Measurements from ENCODE around the gene XRCC5.

DNA sequence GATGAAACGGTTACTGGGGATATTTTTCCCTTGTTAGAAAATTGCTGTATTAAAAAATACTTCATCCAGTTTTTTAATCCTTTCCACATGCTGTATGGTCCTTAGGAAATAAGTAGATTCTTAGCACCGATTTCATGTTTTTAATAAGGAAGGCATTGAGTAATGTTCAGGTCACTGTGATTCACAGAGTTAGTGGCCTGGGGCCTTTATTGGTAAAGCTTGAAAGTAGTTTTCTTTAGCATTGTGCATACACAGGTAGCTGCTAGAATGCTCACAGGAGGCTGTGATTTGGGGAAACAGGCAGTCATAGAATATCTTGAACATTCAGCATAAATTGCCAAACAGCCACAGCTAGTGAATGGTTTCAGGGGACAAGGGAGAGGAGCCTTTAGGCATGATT lies 79.8 kb downstream of the XRCC5 start:
- no peak for TF ChIP-seq SUZ12 (IDR thresholded peaks at IDR 0.05; ENCODE audit: low read length)
- no peak for TF ChIP-seq EZH2 (IDR thresholded peaks at IDR 0.05; ENCODE audit: low read depth, low read length, severe bottlenecking)
- TF ChIP-seq, protein P1, sequence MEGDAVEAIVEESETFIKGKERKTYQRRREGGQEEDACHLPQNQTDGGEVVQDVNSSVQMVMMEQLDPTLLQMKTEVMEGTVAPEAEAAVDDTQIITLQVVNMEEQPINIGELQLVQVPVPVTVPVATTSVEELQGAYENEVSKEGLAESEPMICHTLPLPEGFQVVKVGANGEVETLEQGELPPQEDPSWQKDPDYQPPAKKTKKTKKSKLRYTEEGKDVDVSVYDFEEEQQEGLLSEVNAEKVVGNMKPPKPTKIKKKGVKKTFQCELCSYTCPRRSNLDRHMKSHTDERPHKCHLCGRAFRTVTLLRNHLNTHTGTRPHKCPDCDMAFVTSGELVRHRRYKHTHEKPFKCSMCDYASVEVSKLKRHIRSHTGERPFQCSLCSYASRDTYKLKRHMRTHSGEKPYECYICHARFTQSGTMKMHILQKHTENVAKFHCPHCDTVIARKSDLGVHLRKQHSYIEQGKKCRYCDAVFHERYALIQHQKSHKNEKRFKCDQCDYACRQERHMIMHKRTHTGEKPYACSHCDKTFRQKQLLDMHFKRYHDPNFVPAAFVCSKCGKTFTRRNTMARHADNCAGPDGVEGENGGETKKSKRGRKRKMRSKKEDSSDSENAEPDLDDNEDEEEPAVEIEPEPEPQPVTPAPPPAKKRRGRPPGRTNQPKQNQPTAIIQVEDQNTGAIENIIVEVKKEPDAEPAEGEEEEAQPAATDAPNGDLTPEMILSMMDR (IDR thresholded peaks at IDR 0.05; ENCODE audit: control extremely low read depth in 1 of 3, insufficient read depth in 1 of 3, low read depth in 1 of 3, low read length in 3 of 3): no peak
- no peak for TF ChIP-seq POLR2A (IDR thresholded peaks at IDR 0.05; ENCODE audit: control extremely low read depth in 1 of 2, low read depth in 2 of 2, low read length in 2 of 2)
- no peak for TF ChIP-seq RFX5 (IDR thresholded peaks at IDR 0.05; ENCODE audit: borderline replicate concordance, low read depth, low read length)
- no peak for TF ChIP-seq SP2 (IDR thresholded peaks at IDR 0.05; ENCODE audit: low read length)
- no peak for TF ChIP-seq EP300 (IDR thresholded peaks at IDR 0.05; ENCODE audit: borderline replicate concordance in 1 of 2, low read depth in 2 of 2, low read length in 2 of 2)
- TF ChIP-seq GABPA (IDR thresholded peaks at IDR 0.05; ENCODE audit: borderline replicate concordance, insufficient read depth, low read length): no peak
- no peak for TF ChIP-seq ZNF274 (IDR thresholded peaks at IDR 0.05; ENCODE audit: borderline replicate concordance, extremely low read depth, low read length)
- TF ChIP-seq TCF12 (IDR thresholded peaks at IDR 0.05; ENCODE audit: low read depth, low read length): no peak

Measured in H1 (cell line).